ENCODE data around the gene FAS. TPM values are rescaled to one million over a fixed set of nuclear protein-coding genes. Genes with fewer than 3 reads are reported as not detected.

Gene FAS
- 4.7 TPM for total RNA-seq
- long read RNA-seq, partial matches to known transcripts, result 1 of 3 reads
- long read RNA-seq, other reads (novel, unspliced or antisense), result 0 of 3 reads

GRCh38 chr10:88990384-88991160, at the start of gene FAS:
TSS of gene FAS (plus strand) at chr10:88990798. CDS start at chr10:88990877, 79 bp downstream.
- DNase-seq (ENCODE audit: missing footprints) (peak; percentile 91), ATAC-seq (peak; percentile 83)
- intact Hi-C loops (cut with DNase I), result loop anchor here (2.0 to 5.0 kb wide), 2 partner anchors 37 to 228 kb away; no protein-coding TSS in a partner anchor

- ATAC-seq (no peak), DNase-seq (ENCODE audit: missing footprints) (no peak)
- intact Hi-C loops (cut with DNase I), result no loop called here
These were observed 49.6 kb upstream of the FAS start for GRCh38 chr10:88941026-88941425.

GRCh38 chr10:88943778-88944177, 46.8 kb upstream of the FAS start:
- no peak for ATAC-seq

GRCh38 chr10:88944813-88945212, 45.8 kb upstream of the FAS start:
- intact Hi-C loops (cut with DNase I), result no loop called here
- DNase-seq (ENCODE audit: missing footprints) (no peak), ATAC-seq (no peak)

More at GRCh38 chr10:88943778-88944177, 46.8 kb upstream of the FAS start:
- intact Hi-C loops (cut with DNase I), result no loop called here
- DNase-seq (ENCODE audit: missing footprints), result no peak

- DNase-seq (ENCODE audit: missing footprints) (no peak), ATAC-seq (no peak)
- intact Hi-C loops (cut with DNase I), result no loop called here
These were observed 44.4 kb upstream of the FAS start for GRCh38 chr10:88946200-88946599.

GRCh38 chr10:88946965-88947590, 43.5 kb upstream of the FAS start:
- intact Hi-C loops (cut with DNase I), result no loop called here

GRCh38 chr10:88949051-88949450, 41.5 kb upstream of the FAS start:
- ATAC-seq (no peak), DNase-seq (ENCODE audit: missing footprints) (no peak)
- intact Hi-C loops (cut with DNase I), result no loop called here

More at GRCh38 chr10:88946965-88947590, 43.5 kb upstream of the FAS start:
- ATAC-seq, result no peak
- DNase-seq (ENCODE audit: missing footprints), result no peak

GRCh38 chr10:88949912-88950837, 40.4 kb upstream of the FAS start:
- intact Hi-C loops (cut with DNase I), result no loop called here
- no peak for ATAC-seq
- DNase-seq (ENCODE audit: missing footprints), result no peak

GRCh38 chr10:88952647-88953111, 37.9 kb upstream of the FAS start, which contains the start of gene ACTA2:
TSS of gene ACTA2 (minus strand) at chr10:88952773. CDS start at chr10:88948930, 3,843 bp downstream.
- intact Hi-C loops (cut with DNase I), result no loop called here
- DNase-seq (ENCODE audit: missing footprints) (peak; percentile 69), ATAC-seq (peak; percentile 32)

GRCh38 chr10:88953662-88954061, 36.9 kb upstream of the FAS start:
- ATAC-seq, result no peak
- intact Hi-C loops (cut with DNase I), result no loop called here
- no peak for DNase-seq (ENCODE audit: missing footprints)

- DNase-seq (ENCODE audit: missing footprints) (no peak), ATAC-seq (no peak)
- intact Hi-C loops (cut with DNase I), result no loop called here
These were observed 36.0 kb upstream of the FAS start for GRCh38 chr10:88954458-88955083.

- no peak for ATAC-seq
- intact Hi-C loops (cut with DNase I), result no loop called here
- DNase-seq (ENCODE audit: missing footprints), result no peak
These were observed 33.2 kb upstream of the FAS start for GRCh38 chr10:88957381-88957780.

- DNase-seq (ENCODE audit: missing footprints), result no peak
- ATAC-seq, result no peak
- intact Hi-C loops (cut with DNase I), result no loop called here
These were observed 31.9 kb upstream of the FAS start for GRCh38 chr10:88958721-88959120.

- intact Hi-C loops (cut with DNase I), result no loop called here
- ATAC-seq, result no peak
- DNase-seq (ENCODE audit: missing footprints), result no peak
These were observed 29.8 kb upstream of the FAS start for GRCh38 chr10:88960802-88961201.

GRCh38 chr10:88961266-88961665, 29.3 kb upstream of the FAS start:
- intact Hi-C loops (cut with DNase I), result no loop called here
- no peak for ATAC-seq
- DNase-seq (ENCODE audit: missing footprints), result no peak

GRCh38 chr10:88962336-88962735, 28.3 kb upstream of the FAS start:
- intact Hi-C loops (cut with DNase I), result no loop called here
- DNase-seq (ENCODE audit: missing footprints) (no peak), ATAC-seq (no peak)

- DNase-seq (ENCODE audit: missing footprints) (no peak), ATAC-seq (no peak)
- intact Hi-C loops (cut with DNase I), result no loop called here
These were observed 27.3 kb upstream of the FAS start for GRCh38 chr10:88963318-88963717.

GRCh38 chr10:88964360-88964759, 26.2 kb upstream of the FAS start:
- DNase-seq (ENCODE audit: missing footprints), result no peak
- intact Hi-C loops (cut with DNase I), result no loop called here
- ATAC-seq, result no peak
